ENCODE data around the gene ANKHD1. TPM values are rescaled to one million over a fixed set of nuclear protein-coding genes. Genes with fewer than 3 reads are reported as not detected.
A peak's percentile ranks its signal among the peaks of the same experiment; 100 is the strongest.

The ANKHD1 gene
- total and polyA plus RNA-seq, 9 of the 15 experiments (the other 6 are each of a cell fraction or from before 2014, with no cell fraction given), result 38.9 to 138 (median 78.7) TPM

- TF ChIP-seq NR2C2 (CRISPR knock-in tag; IDR thresholded peaks at IDR 0.05), result peak; percentile 90
- peak; percentile 98 for TF ChIP-seq NR2C2 (tag; IDR thresholded peaks at IDR 0.05)
- no peak for TF ChIP-seq PBX2 (CRISPR knock-in tag; IDR thresholded peaks at IDR 0.05; ENCODE audit: low read depth)
- no peak for TF ChIP-seq PBX2 (tag; conservative IDR thresholded peaks at IDR 0.05; ENCODE audit: low read depth)
- TF ChIP-seq KDM4B (IDR thresholded peaks at IDR 0.05; ENCODE audit: borderline replicate concordance in 2 of 2, low read depth in 1 of 2), result peak in 1 of 2 experiments; percentile 47; a peak in 1 of 4 replicates
- no peak for TF ChIP-seq ZNF384 (IDR thresholded peaks at IDR 0.05; ENCODE audit: low read depth, low read length)
- no peak for TF ChIP-seq HNRNPL (IDR thresholded peaks at IDR 0.05; ENCODE audit: low read depth, low read length)
- no peak for TF ChIP-seq DNMT1 (IDR thresholded peaks at IDR 0.05)
- TF ChIP-seq ZNF561 (CRISPR knock-in tag; conservative IDR thresholded peaks at IDR 0.05), result no peak
- no peak for TF ChIP-seq ZBTB8A (IDR thresholded peaks at IDR 0.05; ENCODE audit: partially characterized antibody)
- peak; percentile 99 for TF ChIP-seq CREM (IDR thresholded peaks at IDR 0.05; ENCODE audit: low read depth)
- peak; percentile 11; the same call in 1 of the 2 replicates for TF ChIP-seq HES1 (IDR thresholded peaks at IDR 0.05; ENCODE audit: low read depth)
- peak; percentile 58; the same call in 1 of the 2 replicates for TF ChIP-seq E2F3 (CRISPR knock-in tag; IDR thresholded peaks at IDR 0.05)
- no peak for TF ChIP-seq IRF1 (CRISPR knock-in tag; IDR thresholded peaks at IDR 0.05; ENCODE audit: borderline replicate concordance)
- TF ChIP-seq TEAD1 (CRISPR knock-in tag; IDR thresholded peaks at IDR 0.05), result peak in 1 of 2 experiments; percentile 84; a peak in 2 of 4 replicates
- TF ChIP-seq ZFP36 (IDR thresholded peaks at IDR 0.05; ENCODE audit: low read depth, low read length, partially characterized antibody), result peak; percentile 2
- TF ChIP-seq ARID1B (IDR thresholded peaks at IDR 0.05), result peak; percentile 55; the same call in 1 of the 2 replicates
- TF ChIP-seq ZNF280B (CRISPR knock-in tag; IDR thresholded peaks at IDR 0.05), result no peak
- peak; percentile 76 for TF ChIP-seq NFIC (IDR thresholded peaks at IDR 0.05)
- TF ChIP-seq ZNF274 (IDR thresholded peaks at IDR 0.05; ENCODE audit: borderline replicate concordance, low read depth, low read length), result no peak; the same call in 1 of the 2 replicates
- TF ChIP-seq POLR2G (IDR thresholded peaks at IDR 0.05; ENCODE audit: low read depth, low read length), result peak; percentile 98
Measured at GRCh38 chr5:140564196-140565023, 162.8 kb downstream of the ANKHD1 start, which contains the start of the genes APBB3 and SLC35A4 (continued).
